Panc1 (cell line): ENCODE measurements around the gene MRPL41.

Experiments used
- CTCF ChIP-seq: fragments of 450-650 bp; IDR thresholded peaks from 2 replicates; pipeline ENCODE4 v1.5.1; 2017; ENCODE audit warnings: mild to moderate bottlenecking
- POLR2AphosphoS5 ChIP-seq: IDR thresholded peaks from 2 replicates; pipeline ENCODE4 v1.6.1; 2012; ENCODE audit warnings: mild to moderate bottlenecking, low read depth, low read length, moderate library complexity
- TF ChIP-seq, protein P1 (sequence below), 2 experiments: IDR thresholded peaks; 2 replicates each; pipeline ENCODE4 v1.6.1; 2011 to 2012; ENCODE audit warnings: low read depth in 2 of 2, control low read depth in 1 of 2, low read length in 1 of 2, mild to moderate bottlenecking in 1 of 2, moderate library complexity in 1 of 2; ENCODE audit not compliant: insufficient read depth in 1 of 2

GRCh38 chr9:137514691-137515337, 36.9 kb upstream of the MRPL41 start:
- TF ChIP-seq, protein P1, sequence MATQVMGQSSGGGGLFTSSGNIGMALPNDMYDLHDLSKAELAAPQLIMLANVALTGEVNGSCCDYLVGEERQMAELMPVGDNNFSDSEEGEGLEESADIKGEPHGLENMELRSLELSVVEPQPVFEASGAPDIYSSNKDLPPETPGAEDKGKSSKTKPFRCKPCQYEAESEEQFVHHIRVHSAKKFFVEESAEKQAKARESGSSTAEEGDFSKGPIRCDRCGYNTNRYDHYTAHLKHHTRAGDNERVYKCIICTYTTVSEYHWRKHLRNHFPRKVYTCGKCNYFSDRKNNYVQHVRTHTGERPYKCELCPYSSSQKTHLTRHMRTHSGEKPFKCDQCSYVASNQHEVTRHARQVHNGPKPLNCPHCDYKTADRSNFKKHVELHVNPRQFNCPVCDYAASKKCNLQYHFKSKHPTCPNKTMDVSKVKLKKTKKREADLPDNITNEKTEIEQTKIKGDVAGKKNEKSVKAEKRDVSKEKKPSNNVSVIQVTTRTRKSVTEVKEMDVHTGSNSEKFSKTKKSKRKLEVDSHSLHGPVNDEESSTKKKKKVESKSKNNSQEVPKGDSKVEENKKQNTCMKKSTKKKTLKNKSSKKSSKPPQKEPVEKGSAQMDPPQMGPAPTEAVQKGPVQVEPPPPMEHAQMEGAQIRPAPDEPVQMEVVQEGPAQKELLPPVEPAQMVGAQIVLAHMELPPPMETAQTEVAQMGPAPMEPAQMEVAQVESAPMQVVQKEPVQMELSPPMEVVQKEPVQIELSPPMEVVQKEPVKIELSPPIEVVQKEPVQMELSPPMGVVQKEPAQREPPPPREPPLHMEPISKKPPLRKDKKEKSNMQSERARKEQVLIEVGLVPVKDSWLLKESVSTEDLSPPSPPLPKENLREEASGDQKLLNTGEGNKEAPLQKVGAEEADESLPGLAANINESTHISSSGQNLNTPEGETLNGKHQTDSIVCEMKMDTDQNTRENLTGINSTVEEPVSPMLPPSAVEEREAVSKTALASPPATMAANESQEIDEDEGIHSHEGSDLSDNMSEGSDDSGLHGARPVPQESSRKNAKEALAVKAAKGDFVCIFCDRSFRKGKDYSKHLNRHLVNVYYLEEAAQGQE (IDR thresholded peaks at IDR 0.05; ENCODE audit: insufficient read depth in 1 of 2, low read depth in 2 of 2, low read length in 1 of 2) = no peak
- TF ChIP-seq POLR2AphosphoS5 (no peak), CTCF (no peak)
